Activated CD8-positive, alpha-beta memory T cell treated with anti-CD3 and anti-CD28 coated beads for 48 hours (primary cell): ENCODE data around the gene PRLR.

Source experiments
- DNase-seq, 3 experiments: peaks; one replicate each; pipeline ENCODE4 v3.0.0-alpha.2; 2020; ENCODE audit warnings: low read depth in 2 of 3, low spot score in 2 of 3

The PRLR gene

DNA sequence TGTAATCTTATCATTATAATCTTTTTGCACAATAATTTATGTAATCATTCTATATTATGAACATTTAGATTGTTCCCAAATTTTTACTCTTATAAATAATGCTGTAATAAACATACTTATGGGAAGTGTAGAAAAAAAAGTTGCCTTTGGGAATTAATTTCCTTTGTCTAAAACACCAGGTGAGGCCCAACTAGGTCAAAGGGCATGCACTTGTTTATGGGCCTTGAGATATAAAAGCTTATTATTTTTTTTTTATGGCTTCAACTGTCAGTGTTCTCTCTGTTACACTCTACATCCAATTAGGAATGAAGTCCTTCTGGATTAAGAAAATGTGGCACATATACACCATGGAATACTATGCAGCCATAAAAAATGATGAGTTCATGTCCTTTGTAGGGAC is 6.5 kb upstream of the PRLR start:
- DNase-seq, result no peak

DNA sequence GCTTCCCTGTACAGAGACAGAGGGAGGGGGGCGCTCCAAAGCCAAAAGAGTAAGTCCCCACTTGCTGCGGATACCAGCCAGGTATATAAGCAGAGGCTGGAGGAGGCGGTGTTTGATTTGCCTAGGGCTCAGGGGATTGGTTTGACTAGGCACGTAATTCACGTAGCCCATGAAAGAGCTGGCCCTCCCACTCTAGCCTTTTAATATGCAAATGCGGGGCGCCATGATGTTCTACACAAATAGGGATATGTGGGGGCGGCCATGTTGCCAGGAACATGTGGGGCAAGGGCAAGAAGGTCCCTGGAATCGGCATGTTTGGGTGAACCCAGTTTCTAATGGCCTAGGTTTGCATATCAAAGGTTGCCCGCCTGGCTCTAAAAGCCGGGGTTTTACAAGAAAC is 3.3 kb upstream of the PRLR start:
- no peak for DNase-seq

DNA sequence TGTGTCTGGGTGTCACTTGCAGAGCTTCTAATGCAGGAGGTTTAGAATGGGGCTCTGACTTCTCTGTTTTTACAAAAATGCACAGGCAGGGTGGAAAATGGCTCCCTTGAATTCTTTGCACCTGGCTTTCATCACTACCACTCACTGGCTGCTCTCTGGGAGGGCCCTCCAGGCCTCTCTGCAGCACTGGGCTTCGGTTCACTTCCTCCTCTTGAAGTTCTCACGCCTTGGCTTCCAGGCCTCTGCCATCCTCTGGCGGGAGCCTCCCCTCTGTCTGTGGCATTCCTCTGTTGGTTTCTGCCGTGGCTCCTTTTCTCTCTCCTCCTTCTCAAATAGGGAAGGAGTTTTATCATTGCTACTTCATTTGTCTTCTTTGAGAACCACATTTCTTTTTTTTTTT is 2.8 kb upstream of the PRLR start:
- DNase-seq, result no peak

DNA sequence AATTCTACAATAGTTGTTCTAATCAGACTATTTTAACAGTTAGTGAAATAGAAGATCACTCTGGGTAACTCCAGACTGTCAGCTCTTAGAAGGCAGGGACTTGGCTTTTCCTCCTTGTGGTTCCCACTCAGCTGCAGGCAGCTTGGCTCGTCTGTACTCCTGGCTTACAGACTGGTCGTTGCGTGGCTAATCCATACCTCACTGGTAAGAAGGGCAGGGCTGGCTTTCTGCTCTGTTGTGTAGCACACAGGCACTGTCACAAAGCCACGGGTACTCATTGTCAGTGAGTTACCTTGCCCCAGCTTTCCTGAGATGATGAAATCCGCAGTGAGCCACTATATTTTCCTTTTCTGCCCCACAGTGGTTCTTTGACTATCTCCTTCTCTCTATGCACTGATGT is 1.8 kb upstream of the PRLR start:
- DNase-seq, result no peak

DNA sequence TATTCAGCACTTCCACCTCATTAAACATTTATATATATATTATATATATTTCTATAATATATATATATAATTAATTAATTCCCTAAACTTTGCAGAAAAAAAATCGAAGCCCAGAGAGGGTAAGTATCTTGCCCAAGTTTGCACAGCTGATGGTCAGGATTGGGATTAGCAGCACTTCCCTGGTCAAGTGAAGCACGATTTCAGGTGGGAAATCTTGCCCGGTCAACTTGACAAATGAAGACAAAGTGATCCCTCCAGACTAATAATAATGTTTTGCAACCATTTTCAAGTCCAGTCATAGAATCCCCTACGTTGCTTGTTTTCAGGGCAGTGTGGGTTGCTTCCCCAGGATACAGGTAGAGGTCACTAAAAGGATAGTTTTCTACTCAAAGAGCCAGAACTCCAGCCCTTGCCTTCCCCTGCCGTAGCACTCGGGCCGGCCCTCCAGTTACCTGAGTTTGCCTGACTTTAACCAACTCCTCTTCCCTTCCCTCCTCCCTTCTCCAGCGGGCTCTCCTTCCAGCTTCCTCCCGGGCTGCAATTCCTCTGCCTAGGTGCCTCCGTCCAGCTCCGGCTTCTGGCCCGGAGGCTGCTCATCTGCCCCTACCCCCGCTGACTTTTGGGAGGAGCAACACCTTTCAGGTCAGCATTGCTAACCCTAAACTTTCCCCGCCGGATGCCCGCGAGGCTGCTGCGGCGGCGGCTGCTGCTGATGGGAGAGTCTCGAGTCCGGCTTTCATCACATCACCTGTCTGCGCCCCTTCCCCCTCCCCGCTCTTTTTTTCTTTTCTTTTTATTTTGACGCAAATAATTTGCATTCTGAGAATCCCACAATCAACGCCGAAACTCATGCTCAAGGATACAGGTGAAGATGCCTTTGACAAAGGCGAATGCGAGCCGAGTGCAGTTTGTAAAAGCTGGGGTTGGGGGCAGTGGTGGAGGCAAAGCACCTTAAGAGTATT is 930 bp downstream of the PRLR start:
- no peak for DNase-seq

DNA sequence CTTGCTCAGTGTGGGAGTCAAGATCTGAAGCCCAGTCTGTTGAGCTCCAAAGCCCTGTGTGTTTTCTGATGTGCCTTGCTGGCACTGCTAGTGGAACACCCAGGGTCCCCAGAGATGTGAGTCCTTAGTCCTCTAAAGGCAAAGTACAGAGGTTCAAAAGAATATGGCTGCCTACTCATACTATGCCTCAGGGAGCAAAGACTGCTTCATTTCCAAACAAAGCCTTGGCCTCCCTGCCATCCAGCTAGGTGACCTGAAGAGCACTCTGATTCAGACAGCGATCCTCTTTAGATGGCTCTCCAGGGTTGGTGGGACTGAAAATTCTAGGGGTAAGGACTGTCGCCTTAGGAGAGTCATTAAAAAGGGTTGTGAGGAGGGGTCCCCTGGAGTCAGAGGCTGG is 2.0 kb downstream of the PRLR start:
- DNase-seq, result no peak

DNA sequence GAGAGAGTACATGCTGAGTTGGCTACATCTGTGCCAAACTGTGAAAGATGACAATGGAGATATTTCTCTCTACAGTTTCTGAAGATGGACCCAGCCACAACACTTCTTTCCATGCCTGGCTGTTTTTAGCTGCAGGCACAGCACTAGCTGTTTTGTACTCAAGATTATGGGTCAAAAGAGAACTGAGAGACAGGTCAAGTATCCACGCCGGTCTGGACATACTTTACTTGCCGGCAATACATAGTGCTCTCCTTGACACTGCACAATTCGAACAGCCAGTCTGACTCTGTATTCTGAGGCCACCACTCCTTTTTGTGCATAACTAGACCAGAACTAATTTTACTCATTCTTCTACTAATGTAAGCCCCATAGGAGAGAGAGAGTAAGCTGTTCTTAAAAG is 2.6 kb downstream of the PRLR start:
- DNase-seq, result no peak

DNA sequence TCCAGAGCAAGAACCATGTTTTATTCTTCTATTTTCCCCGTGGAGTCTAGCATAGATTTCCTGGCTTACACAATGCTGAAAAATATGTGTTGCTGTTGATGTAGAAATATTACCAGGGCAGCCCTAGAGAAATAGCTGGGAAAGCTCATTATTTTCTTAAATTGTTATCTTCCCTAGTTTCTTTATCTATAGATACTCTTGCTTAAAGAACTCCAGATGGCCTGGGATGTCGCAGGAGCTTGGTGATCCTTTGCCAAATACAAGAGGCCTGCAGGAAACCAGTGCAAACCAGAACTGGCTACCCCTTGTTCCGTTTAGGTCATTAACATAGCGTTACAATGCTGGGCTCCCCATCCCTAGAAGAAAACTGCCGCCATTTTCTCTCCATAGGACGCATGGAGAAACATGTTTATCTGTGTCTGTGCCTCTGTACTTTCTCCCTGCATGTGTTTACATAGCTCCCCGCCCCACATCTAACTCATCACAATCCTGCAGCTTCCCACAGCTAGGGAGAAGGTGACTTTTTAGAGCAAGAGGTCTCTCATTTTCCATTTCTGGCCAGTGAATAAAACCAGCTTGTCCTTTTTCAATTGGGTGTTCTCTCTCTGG is 6.4 kb downstream of the PRLR start:
- DNase-seq, result no peak

DNA sequence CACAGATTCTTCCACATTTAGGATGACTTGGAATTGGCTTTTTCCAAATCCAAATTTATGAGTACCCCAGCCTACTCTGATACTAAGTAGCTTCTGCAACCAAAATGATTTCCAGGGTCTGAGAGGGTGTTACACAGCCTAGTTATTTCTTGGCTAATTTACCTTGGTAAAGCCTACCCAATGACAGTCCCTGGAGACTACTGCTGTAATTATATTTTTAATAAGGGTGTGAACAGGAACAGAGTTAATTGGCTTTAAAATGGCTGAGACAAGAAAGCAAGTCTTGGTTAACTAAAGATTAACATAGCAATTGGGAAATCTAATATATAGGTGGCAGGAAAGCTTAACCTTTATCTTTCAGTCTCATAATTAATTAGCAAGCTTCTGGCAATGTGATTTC is 9.3 kb downstream of the PRLR start:
- no peak for DNase-seq

DNA sequence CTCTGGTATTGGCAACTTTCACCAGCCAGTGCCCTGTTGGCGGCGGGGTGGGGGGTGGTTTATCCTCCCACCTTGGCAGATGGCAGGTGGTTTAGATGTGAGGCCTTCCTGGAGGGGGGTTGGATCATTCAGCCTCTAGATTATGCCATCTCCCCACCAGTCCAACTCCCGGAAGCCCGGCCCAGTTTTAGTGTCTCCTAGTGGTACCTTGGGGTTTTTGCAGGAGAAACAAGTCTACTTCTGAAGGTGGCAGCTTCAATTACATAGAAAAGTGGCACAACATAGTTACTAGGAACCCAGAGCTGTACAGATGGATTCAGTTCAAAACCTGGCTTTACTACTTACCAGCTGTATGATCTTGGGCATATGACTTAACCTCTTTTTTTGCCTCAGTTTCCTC is 11.3 kb downstream of the PRLR start:
- DNase-seq, result no peak

DNA sequence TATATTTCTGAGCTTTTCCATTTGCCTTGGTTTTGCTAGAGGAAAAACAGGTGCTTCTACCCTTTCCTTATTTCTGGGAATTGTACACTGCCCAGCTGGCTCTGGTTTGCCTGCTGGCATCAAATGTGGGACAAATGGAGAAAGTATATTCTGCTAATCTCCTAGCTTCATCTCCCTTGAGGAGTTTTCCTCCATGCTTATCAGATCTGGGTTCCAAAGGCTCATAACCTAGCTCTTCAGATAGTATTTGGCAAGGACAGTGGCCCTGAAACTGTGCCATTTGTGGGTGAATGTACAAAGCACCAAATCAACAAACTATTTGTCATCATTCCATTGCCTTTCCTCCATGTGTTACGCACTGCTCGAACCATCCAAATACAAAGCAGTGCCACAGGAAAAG is 16.2 kb downstream of the PRLR start:
- no peak for DNase-seq

DNA sequence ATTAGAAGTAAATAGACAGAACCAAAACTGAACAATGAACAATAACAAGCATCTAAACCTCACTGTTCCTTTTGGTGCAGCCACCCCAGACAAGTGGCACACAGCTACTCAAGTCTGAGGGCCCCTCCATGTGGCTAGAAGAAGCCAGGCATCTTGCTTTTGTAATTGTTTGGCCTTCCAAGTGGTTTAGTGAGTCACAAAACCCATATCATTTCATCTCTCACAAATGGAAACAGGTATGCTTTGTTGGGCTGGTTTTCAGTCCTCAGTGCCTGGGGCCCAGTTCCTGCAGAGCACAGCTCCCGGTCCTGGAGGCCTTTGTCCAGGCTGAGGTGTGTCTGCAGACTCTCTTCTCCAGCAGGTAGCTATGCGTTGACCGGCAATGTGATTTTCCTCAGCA is 16.7 kb downstream of the PRLR start:
- DNase-seq, result no peak

DNA sequence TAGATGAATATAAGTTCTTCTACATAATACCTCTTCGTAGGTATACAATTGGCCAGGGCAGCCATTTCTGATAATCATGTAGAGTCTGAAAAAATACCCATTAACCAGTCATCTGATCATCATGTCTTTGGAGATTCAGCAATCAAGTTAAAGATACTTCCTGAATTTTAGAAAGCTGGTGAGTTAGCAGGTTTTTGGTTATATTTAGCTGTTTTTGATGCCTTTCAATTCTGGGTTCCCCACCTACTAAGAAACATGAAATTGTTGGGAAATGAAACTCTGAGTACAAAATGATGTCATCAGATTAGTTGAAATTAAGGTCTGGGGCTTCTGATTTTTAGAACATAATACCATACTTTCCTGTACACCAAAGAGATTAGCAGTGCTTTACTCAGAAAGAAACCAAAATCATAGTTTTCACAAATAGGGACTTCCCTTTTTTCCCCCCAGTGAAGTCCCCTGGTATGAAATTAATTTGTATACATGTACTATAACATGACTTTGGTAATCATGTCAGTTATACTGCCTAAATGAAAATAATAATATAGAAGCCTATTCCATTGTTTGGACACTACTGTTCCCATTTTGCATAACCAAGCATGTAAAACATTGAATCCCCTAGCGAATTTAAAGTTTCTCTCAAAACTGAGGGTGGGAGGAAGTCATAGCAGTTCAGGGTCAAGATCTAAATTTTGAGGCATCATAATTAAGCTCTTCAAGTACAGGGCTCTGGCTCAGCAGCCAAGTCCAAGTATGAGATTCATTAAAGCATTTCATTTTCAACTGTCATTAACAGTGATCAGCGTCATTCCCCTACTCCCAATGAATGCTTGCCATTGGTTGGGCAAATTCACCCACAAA is 17.9 kb downstream of the PRLR start:
- no peak for DNase-seq

DNA sequence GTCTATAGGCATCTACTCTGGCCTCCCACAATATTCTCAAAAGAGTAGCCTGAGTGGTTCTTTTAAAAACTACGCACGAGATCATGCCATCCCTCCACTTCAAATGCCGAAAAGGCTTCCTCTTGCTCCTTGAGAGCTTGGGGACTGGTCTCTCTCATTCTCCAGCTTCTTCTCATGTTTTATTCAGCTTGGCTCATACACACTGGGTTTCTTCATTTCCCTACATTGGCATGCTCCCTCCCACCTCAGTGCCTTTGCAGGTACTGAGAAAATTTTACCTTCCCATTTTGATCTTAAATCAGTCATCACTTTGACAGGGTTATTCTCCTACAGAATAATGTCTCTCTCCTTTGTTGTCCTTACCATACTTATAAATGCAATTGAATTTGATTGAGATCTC is 20.4 kb downstream of the PRLR start:
- no peak for DNase-seq

DNA sequence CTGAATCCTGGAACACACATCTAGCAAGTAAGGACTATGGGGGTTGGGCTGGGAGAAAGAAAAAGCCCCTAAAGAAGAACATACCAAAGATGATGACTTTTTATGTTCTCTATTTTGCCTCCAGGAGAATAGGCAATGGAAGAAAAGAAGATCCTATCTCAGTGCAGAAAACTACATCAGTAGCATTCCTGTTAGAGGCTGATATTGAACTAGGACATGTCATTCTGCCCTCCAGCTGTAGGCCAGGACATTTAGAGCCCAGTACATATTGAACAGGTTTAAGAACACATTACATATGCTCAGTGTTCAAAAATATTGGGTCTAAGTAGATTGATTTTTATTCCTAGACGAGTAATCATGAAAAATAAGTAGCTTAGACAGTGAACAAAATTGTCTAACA is 24.7 kb downstream of the PRLR start:
- DNase-seq, result no peak

DNA sequence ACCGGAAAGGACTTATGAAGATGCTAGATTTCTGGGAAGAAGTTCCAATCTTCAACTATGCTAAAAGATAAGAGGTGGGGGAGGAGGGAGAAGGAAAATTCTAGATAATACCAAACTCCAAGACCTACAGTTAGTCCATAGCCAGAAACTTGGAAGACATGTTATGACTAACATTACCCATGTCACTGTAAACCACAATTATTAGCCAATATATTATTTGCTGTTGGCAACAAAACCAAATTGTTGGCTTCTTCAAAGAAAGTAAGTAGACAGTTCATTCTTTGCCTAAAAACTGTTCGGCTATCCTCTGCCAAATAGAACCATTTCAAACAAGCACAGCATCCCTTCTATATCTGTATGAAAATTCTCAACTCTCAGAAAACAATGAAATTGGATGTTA is 25.1 kb downstream of the PRLR start:
- DNase-seq, result no peak

DNA sequence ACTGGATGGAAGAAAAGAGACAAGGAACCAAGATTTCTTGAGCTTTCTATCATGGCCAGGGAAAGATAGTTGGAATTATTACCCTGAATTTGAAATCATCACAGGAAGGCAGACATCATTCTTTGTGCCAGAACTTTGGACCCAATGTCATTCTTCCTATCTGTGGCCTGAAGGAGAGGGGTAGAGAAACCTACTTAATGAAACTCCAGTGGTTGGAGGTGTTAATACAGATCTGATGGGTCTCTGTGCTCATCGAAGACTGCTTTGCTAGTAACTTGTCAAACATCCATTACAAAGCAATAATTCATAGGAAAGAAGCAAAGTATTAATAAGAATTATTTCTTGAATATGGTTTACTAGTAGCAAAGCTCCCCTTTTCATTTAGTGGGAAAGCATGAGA is 26.9 kb downstream of the PRLR start:
- no peak for DNase-seq

DNA sequence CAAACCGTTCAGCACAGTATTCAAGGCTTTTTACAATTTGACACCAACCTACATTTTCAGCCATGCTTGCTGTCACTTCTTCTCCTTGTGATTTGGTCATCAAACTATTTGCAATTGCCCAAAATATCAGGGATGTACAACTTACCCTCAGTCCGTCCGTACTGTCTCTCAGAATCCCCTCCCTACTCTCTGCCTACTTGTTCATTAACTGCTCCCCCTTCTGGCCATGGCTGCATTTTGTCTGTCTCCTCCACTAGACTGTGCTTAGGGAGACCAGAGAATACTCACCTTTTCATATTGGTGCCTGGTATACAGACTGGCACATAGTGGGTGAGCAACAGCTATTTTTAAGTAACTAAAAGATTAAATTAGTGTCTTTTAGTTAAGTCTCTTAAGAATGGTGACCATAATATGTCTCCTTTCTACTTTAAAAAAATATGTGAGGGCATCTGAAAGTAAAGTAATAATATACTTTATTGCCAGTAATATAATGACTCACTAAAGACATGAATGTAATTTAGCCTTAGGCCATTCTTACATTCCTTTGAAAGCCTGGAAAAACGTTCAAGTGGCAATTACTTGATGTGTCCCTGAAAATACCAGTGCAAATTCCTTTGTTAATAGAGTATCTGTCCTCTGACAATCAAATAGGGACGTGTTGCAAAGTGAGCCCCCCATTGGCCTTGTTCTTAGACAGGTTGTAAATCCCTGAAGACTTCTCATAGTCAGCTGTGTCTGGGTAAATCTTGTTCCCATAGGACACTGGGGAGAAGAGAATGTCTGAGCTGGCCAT is 27.8 kb downstream of the PRLR start:
- DNase-seq, result no peak

DNA sequence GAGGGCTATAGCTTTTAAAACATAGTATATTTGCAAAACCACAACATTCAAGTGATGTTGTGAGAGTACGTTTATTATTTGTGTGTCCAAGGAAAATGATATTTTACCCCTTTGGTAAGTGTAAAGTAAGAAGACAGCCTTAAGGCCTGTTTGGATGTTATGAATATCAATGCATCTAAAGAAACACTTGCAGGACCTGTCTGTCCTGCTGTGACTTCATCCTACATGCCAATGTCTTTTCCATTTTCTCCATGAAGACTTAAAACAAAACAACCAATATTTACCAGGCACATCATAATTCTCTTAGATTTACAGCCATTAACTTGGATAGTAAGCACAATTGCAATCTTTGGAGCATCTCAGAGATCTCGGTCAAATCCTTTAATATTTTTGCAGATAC is 29.0 kb downstream of the PRLR start:
- no peak for DNase-seq

DNA sequence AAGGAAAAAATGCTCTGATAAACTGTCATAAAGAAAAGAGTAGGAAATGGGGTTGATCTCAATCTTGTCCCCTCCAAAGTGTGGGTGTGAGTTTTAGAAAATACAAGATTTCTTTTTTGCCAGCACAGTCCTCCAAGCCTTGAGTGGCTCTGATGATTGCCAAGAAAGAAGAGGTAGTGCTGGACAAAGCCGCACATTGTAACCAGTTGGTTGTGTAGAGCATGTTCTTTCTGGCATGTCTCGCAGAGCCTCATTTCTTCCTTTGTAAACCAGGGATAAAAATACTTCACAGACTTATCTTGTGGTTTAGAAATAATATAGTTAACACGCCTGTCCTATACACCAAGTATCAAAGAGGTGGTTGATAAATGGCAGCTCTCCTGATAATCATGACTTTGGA is 30.4 kb downstream of the PRLR start:
- no peak for DNase-seq

DNA sequence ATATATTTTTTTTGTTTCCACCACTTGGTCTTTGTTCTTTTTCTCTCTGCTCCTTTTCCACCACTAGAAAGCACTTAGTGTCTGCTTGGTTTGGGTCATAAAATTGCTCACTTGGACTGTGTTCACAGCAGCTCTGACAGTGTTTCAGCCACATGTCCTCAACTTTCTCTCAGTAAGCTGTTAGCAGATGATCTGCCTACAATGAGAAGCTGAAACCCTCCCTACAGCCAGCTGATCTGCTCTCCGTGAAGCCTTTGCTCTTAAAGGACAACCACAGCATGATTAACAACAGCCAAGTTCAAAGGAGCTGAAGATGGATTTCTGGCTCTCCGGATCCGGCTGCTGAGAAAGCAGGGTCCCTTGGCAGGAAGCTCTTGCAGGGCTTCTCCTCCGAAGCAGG is 31.6 kb downstream of the PRLR start:
- DNase-seq, result no peak
